GM20000 (cell line): Measurements from ENCODE around the gene OTOG.

Source experiments
- DNase-seq: peaks from one replicate; pipeline ENCODE4 v3.0.0; 2012; ENCODE audit warnings: low spot score
- TF ChIP-seq, protein P1 (sequence below): IDR thresholded peaks from 2 replicates; pipeline ENCODE4 v1.5.1; 2012; ENCODE audit warnings: mild to moderate bottlenecking, control low read depth; ENCODE audit errors: extremely low read depth, missing control alignments

Gene OTOG

GRCh38 chr11:17506314-17506713, 40.7 kb upstream of the OTOG start:
- TF ChIP-seq, protein P1, sequence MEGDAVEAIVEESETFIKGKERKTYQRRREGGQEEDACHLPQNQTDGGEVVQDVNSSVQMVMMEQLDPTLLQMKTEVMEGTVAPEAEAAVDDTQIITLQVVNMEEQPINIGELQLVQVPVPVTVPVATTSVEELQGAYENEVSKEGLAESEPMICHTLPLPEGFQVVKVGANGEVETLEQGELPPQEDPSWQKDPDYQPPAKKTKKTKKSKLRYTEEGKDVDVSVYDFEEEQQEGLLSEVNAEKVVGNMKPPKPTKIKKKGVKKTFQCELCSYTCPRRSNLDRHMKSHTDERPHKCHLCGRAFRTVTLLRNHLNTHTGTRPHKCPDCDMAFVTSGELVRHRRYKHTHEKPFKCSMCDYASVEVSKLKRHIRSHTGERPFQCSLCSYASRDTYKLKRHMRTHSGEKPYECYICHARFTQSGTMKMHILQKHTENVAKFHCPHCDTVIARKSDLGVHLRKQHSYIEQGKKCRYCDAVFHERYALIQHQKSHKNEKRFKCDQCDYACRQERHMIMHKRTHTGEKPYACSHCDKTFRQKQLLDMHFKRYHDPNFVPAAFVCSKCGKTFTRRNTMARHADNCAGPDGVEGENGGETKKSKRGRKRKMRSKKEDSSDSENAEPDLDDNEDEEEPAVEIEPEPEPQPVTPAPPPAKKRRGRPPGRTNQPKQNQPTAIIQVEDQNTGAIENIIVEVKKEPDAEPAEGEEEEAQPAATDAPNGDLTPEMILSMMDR = no peak
- DNase-seq = no peak

DNA sequence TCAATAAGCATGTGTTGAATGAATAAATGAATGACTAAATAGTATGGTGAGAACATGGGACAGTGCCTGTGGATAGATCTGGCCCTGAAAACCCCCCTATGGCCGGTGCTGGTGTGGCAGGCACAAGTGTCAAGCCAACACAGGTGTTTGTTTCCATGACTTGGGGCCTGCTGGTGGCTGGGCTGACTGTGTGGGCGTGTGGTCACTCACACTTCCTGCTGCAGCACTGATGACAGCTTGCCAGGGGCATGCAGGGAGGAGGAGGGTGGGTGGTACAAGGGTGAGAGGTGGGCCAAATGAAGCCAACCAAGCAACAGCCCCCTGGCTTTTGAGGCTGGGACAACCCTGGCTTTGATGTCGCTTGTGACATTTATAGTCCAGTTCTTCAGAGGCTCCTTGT, 40.1 kb upstream of the OTOG start:
- TF ChIP-seq, protein P1 = no peak
- DNase-seq = peak; percentile 41

DNA sequence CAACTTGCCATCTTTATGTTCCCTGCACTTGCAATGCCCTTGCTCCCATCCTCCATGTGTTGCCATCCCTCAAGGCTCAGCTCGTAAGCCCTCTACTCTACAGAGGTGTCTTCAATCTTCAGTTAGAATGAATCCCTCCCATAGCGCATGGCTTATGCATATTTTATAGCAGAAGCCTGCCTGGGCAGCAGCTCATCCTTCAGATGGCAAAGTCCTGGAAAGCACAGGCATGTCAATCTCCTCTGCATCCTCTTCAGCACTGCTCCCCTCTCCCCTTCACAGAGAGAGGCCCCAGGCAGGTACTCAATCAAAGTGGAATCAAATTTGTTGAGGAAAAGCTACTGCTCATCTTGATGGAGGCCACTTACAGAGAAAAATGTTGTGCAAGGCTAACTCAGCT, 39.3 kb upstream of the OTOG start:
- DNase-seq = no peak
- TF ChIP-seq, protein P1 = no peak

- TF ChIP-seq, protein P1 = no peak
- DNase-seq = no peak
These were observed 38.8 kb upstream of the OTOG start for GRCh38 chr11:17508306-17508705.

- DNase-seq = no peak
- TF ChIP-seq, protein P1 = no peak
These were observed 38.3 kb upstream of the OTOG start for GRCh38 chr11:17508791-17509190.

GRCh38 chr11:17510507-17511206, 36.4 kb upstream of the OTOG start:
- DNase-seq = no peak
- TF ChIP-seq, protein P1 = no peak

DNA sequence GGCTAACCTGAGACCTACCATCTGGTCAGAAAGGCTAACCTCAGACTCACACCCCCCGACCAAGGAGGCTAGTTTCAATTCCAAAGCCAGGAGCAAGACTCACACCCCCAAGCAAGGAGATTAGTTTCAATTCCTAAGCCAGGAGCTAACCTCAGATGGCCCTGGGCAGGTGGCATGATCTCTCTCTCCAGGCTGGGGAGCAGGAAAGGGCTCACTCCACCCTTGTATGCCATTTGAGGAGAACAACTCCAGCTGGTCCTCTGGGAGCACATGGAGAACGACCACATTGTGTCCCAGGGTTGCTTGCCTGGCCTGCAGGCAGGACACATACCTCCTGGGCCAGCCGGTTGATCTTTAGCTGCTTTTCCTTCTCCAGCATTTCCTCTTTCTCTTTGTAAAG, 35.5 kb upstream of the OTOG start:
- TF ChIP-seq, protein P1 = no peak
- no peak for DNase-seq
